Measurements from ENCODE around the gene FRRS1L. TPM values are rescaled to one million over a fixed set of nuclear protein-coding genes. Genes with fewer than 3 reads are reported as not detected.

FRRS1L gene
- total and polyA plus RNA-seq, 2 of the 13 experiments (the other 11 are each of a cell fraction or from before 2014, with no cell fraction given) = 0.02 to 0.03 TPM

DNA sequence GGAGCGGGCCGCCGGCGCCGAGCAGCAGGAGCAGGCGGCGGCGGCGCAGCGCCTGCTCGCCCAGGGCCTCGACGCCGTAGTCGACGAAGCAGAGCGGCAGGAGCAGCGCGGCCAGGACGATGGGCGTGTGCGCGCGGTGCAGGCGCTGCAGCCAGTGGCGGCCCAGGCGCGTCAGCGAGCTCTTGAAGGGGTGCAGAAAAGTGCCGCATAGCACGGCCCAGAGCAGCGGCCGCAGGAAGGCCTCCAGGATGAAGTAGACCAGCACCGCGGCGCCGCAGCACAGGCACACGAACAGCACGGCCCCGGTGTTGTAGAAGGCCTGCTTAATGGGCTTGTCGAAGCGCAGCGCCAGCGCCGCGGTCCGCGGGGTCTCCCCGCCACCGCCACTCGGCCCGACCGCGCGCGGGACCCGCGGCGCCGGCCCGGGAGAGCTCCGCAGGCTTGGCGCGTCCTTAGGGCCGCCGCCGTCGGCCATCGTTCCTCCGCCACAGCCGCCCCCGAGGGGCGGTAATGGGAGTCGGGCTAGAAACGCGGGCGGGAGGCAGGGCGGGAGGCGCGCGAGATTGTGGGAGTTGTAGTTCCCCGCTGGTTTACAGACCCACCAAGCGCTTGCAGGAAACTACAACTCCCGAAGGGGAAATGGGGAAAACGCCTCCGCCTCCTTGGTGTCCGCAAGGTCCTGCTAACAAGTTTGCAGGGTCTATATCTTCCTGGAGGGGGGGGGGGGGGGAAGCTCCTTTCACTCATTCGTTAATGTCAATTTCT lies 47.4 kb downstream of the FRRS1L start, which contains the start of gene TMEM245 (continued):
- TF ChIP-seq, protein P1, sequence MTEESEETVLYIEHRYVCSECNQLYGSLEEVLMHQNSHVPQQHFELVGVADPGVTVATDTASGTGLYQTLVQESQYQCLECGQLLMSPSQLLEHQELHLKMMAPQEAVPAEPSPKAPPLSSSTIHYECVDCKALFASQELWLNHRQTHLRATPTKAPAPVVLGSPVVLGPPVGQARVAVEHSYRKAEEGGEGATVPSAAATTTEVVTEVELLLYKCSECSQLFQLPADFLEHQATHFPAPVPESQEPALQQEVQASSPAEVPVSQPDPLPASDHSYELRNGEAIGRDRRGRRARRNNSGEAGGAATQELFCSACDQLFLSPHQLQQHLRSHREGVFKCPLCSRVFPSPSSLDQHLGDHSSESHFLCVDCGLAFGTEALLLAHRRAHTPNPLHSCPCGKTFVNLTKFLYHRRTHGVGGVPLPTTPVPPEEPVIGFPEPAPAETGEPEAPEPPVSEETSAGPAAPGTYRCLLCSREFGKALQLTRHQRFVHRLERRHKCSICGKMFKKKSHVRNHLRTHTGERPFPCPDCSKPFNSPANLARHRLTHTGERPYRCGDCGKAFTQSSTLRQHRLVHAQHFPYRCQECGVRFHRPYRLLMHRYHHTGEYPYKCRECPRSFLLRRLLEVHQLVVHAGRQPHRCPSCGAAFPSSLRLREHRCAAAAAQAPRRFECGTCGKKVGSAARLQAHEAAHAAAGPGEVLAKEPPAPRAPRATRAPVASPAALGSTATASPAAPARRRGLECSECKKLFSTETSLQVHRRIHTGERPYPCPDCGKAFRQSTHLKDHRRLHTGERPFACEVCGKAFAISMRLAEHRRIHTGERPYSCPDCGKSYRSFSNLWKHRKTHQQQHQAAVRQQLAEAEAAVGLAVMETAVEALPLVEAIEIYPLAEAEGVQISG (CRISPR knock-in tag; IDR thresholded peaks at IDR 0.05) = peak; percentile 63
- TF ChIP-seq CBFB (CRISPR knock-in tag; IDR thresholded peaks at IDR 0.05) (0 out of 2 replicates have a peak, but pooled peaks have one; percentile 38), ZNF737 (CRISPR knock-in tag; IDR thresholded peaks at IDR 0.05; ENCODE audit: borderline replicate concordance) (no peak), ZFY (CRISPR knock-in tag; IDR thresholded peaks at IDR 0.05) (peak; percentile 81), CCDC6 (CRISPR knock-in tag; IDR thresholded peaks at IDR 0.05) (peak; percentile 47; the same call in 1 of the 2 replicates), RXRB (CRISPR knock-in tag; IDR thresholded peaks at IDR 0.05; ENCODE audit: borderline replicate concordance) (0 out of 2 replicates have a peak, but pooled peaks have one; percentile 38), POLR2A (IDR thresholded peaks at IDR 0.05; ENCODE audit: insufficient read depth in 1 of 2, low read depth in 2 of 2, low read length in 2 of 2) (peak; percentile 66 to 74), SALL2 (CRISPR knock-in tag; IDR thresholded peaks at IDR 0.05) (no peak), ZMYM4 (CRISPR knock-in tag; IDR thresholded peaks at IDR 0.05) (peak; percentile 75), ZNF652 (CRISPR knock-in tag; IDR thresholded peaks at IDR 0.05; ENCODE audit: borderline replicate concordance, low read depth) (no peak), ZNF343 (CRISPR knock-in tag; IDR thresholded peaks at IDR 0.05) (peak; percentile 60; the same call in 1 of the 2 replicates), CC2D1A (CRISPR knock-in tag; IDR thresholded peaks at IDR 0.05) (no peak), SKI (IDR thresholded peaks at IDR 0.05; ENCODE audit: partially characterized antibody) (peak; percentile 57), HOXD1 (CRISPR knock-in tag; IDR thresholded peaks at IDR 0.05) (0 out of 2 replicates have a peak, but pooled peaks have one; percentile 40), PHF8 (CRISPR knock-in tag; IDR thresholded peaks at IDR 0.05) (peak; percentile 65), ZNF605 (CRISPR knock-in tag; IDR thresholded peaks at IDR 0.05) (0 out of 2 replicates have a peak, but pooled peaks have one; percentile 57), ZNF501 (CRISPR knock-in tag; IDR thresholded peaks at IDR 0.05) (0 out of 2 replicates have a peak, but pooled peaks have one; percentile 2), CHCHD3 (CRISPR knock-in tag; IDR thresholded peaks at IDR 0.05) (peak; percentile 80; the same call in 1 of the 2 replicates), POGZ (CRISPR knock-in tag; IDR thresholded peaks at IDR 0.05) (peak; percentile 59; the same call in 1 of the 2 replicates), JDP2 (CRISPR knock-in tag; IDR thresholded peaks at IDR 0.05; ENCODE audit: borderline replicate concordance) (no peak)
- TF ChIP-seq, protein P2, sequence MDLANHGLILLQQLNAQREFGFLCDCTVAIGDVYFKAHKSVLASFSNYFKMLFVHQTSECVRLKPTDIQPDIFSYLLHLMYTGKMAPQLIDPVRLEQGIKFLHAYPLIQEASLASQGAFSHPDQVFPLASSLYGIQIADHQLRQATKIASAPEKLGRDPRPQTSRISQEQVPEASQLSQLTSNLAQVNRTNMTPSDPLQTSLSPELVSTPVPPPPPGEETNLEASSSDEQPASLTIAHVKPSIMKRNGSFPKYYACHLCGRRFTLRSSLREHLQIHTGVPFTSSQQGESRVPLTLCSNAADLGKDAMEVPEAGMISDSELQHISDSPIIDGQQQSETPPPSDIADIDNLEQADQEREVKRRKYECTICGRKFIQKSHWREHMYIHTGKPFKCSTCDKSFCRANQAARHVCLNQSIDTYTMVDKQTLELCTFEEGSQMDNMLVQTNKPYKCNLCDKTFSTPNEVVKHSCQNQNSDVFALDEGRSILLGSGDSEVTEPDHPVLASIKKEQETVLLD (CRISPR knock-in tag; IDR thresholded peaks at IDR 0.05; ENCODE audit: low read depth) = peak; percentile 13; the same call in 1 of the 2 replicates
- TF ChIP-seq, protein P3, sequence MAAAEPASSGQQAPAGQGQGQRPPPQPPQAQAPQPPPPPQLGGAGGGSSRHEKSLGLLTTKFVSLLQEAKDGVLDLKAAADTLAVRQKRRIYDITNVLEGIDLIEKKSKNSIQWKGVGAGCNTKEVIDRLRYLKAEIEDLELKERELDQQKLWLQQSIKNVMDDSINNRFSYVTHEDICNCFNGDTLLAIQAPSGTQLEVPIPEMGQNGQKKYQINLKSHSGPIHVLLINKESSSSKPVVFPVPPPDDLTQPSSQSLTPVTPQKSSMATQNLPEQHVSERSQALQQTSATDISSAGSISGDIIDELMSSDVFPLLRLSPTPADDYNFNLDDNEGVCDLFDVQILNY (CRISPR knock-in tag; conservative IDR thresholded peaks at IDR 0.05) = peak; percentile 53; the same call in 1 of the 2 replicates
- TF ChIP-seq, protein P4, sequence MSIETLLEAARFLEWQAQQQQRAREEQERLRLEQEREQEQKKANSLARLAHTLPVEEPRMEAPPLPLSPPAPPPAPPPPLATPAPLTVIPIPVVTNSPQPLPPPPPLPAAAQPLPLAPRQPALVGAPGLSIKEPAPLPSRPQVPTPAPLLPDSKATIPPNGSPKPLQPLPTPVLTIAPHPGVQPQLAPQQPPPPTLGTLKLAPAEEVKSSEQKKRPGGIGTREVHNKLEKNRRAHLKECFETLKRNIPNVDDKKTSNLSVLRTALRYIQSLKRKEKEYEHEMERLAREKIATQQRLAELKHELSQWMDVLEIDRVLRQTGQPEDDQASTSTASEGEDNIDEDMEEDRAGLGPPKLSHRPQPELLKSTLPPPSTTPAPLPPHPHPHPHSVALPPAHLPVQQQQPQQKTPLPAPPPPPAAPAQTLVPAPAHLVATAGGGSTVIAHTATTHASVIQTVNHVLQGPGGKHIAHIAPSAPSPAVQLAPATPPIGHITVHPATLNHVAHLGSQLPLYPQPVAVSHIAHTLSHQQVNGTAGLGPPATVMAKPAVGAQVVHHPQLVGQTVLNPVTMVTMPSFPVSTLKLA (IDR thresholded peaks at IDR 0.05) = 0 out of 2 replicates have a peak, but pooled peaks have one; percentile 13

Data from HepG2 (cell line).